Lower leg skin (tissue), 3 donors: Measurements from ENCODE around the gene SLC35D1.

Experiments used
- POLR2A ChIP-seq, 2 donors: fragments of 450-650 bp; IDR thresholded peaks; one replicate each; pipeline ENCODE4 v1.6.1; 2016 to 2017; ENCODE audit warnings: antibody characterized with exemption in 2 of 2, mild to moderate bottlenecking in 1 of 2, moderate library complexity in 1 of 2
- TF ChIP-seq, protein P1 (sequence below), 3 donors: fragments of 450-650 bp; IDR thresholded peaks; one replicate each; pipeline ENCODE4 v1.5.1; 2016; ENCODE audit warnings: antibody characterized with exemption in 3 of 3, mild to moderate bottlenecking in 3 of 3, moderate library complexity in 2 of 3

- TF ChIP-seq, protein P1, sequence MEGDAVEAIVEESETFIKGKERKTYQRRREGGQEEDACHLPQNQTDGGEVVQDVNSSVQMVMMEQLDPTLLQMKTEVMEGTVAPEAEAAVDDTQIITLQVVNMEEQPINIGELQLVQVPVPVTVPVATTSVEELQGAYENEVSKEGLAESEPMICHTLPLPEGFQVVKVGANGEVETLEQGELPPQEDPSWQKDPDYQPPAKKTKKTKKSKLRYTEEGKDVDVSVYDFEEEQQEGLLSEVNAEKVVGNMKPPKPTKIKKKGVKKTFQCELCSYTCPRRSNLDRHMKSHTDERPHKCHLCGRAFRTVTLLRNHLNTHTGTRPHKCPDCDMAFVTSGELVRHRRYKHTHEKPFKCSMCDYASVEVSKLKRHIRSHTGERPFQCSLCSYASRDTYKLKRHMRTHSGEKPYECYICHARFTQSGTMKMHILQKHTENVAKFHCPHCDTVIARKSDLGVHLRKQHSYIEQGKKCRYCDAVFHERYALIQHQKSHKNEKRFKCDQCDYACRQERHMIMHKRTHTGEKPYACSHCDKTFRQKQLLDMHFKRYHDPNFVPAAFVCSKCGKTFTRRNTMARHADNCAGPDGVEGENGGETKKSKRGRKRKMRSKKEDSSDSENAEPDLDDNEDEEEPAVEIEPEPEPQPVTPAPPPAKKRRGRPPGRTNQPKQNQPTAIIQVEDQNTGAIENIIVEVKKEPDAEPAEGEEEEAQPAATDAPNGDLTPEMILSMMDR (IDR thresholded peaks at IDR 0.05): no peak
- no peak for TF ChIP-seq POLR2A (IDR thresholded peaks at IDR 0.05)
Measured at GRCh38 chr1:67103548-67103947, 49.6 kb upstream of the SLC35D1 start.
